ENCODE measurements around the gene LMTK2.

Gene LMTK2

DNA sequence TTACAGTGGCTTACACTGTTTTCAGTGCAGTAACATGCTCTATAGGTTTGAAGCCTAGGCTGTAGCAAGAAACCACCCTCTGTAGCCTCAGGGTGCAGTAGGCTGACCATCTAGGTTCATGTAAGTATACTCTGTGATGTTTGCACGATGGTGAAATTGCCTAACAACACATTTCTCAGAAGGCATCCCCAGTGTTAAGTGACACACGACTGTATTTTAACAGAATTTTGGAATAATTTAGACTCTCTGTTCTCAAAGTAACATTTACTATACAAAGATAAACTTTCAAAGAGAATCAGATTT, 60.0 kb downstream of the LMTK2 start:
- H3K36me3 Mint-ChIP-seq (ENCODE audit: low read depth): no peaks in the 10 kb centered on the region
- no peaks in the 10 kb centered on the region for H3K27me3 Mint-ChIP-seq (ENCODE audit: low read depth)
- no peaks in the 10 kb centered on the region for H3K4me1 Mint-ChIP-seq (ENCODE audit: low read depth)
- no peak overlapping the region for H3K27ac Mint-ChIP-seq
- DNase-seq (ENCODE audit: low spot score): no peak
- no peak overlapping the region for H3K4me3 Mint-ChIP-seq
- no peaks in the 10 kb centered on the region for H3K9me3 Mint-ChIP-seq

DNA sequence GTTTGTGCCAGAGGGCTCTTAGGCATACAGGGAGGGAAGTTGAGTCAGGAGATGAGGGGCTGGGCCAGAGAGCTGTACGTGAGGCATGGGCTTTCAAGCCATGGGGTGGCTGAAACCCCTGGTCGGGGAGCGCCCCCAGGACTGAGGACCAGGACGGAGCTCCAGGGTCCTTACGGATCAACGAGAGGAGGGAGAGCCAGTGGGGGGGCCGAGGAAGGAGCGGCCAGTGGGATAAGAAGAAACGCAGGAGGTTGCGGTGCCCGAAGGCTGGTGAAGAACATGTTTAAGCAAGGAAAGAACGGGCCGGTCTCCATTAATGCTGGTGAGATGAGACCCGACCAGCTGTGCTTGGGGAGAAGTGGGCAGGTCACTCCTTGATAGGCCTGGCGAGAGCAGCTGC, 61.0 kb downstream of the LMTK2 start:
- Mint-ChIP-seq H3K4me3 (no peak overlapping the region), H3K27ac (no peak overlapping the region), H3K9me3 (no peaks in the 10 kb centered on the region), H3K27me3 (ENCODE audit: low read depth) (no peaks in the 10 kb centered on the region), H3K36me3 (ENCODE audit: low read depth) (peaks cover 2% of the 10 kb centered on the region), H3K4me1 (ENCODE audit: low read depth) (no peaks in the 10 kb centered on the region)
- DNase-seq (ENCODE audit: low spot score): no peak

DNA sequence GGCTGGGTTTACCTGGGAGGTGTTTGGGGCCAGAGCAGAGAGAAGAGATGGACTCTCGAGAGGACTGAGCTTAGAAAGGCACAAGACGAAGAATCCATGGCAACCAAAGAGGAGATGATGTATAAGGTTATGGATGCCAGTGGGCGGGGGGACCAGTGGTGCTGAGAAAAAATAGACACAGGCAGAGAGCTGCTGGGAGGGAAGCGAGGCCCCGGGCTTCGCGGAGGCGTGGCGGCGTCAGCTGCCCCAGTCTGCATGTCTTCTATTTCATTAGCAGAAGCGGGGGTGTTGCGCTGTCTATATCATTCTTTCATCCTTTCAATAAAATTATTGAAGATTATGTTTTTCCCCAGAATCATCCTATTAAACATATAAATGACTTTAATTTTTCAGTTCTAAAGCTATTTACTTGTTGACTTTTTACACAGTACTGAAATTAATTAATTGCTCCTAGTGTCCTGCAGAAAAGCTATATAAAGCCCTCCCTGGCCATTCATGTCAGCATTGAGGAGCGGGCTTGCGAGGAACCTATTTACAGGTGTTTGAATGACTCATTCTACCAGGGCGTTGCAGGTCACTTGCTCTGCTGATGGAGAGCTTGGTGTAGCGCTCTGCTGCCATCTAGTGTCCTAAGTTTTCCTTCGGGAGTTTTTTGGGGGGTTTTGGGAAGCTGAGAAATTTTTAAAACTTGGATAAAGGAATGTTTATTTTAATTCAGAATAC, 61.7 kb downstream of the LMTK2 start:
- H3K27ac Mint-ChIP-seq: no peak overlapping the region
- H3K4me3 Mint-ChIP-seq: no peak overlapping the region
- peaks cover 2% of the 10 kb centered on the region for H3K36me3 Mint-ChIP-seq (ENCODE audit: low read depth)
- no peaks in the 10 kb centered on the region for H3K4me1 Mint-ChIP-seq (ENCODE audit: low read depth)
- H3K9me3 Mint-ChIP-seq: no peaks in the 10 kb centered on the region
- H3K27me3 Mint-ChIP-seq (ENCODE audit: low read depth): no peaks in the 10 kb centered on the region
- peak; percentile 49 for DNase-seq (ENCODE audit: low spot score)

DNA sequence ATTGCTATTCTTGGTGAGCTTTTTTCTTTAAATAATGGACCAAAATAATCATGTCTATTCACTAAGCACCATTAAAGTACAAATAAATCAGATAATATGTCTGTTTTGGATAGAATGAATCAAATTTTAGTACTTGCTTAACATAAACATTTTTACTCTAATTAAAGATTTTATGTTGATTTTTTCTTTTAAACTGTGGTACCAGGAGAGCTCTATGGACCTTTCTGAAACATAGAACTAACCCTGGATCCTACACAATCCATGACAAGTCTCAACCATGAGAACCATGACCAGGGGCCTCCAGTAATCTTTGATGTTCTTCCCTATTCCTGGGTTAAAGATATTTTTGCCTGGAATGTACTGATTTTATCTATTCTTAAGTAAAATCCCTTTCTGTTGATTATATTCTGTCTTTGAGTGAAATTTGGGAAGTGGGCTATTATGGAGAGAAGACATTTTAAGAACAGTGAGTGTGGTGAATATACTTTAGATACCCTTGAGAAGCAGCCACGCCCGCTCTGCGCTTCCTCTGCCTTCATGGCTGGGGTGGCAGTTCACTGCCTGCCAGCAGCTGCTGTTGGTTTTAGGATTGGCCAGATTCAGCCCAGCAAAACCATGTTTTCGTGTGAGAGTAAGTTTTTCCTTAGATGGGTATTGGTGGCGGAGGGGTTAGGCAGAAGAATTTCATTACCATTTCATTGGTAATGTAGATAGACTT, 62.4 kb downstream of the LMTK2 start:
- Mint-ChIP-seq H3K36me3 (ENCODE audit: low read depth) (peaks cover 2% of the 10 kb centered on the region), H3K4me1 (ENCODE audit: low read depth) (no peaks in the 10 kb centered on the region), H3K27ac (no peak overlapping the region), H3K27me3 (ENCODE audit: low read depth) (no peaks in the 10 kb centered on the region), H3K9me3 (no peaks in the 10 kb centered on the region), H3K4me3 (no peak overlapping the region)
- no peak for DNase-seq (ENCODE audit: low spot score)

DNA sequence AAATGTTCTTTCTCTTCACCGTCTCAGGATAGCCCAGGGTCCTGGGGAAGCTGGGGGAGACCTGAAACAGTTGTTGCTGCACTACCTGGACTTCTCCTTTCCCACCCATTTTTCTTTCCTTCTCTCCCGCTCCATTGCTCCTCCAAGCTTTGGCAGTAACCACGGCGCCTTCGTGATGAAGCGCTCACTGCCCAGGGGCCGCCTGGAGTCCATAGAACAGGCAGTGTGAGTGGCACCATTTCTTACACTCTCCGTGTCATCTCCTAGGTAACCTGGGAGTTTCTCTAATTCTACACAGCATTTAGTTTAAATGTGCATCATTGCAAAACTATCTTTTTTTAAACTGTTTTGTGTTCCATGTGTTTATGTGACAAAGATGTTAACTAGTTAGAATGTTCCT, 64.3 kb downstream of the LMTK2 start:
- H3K36me3 Mint-ChIP-seq (ENCODE audit: low read depth): peaks cover 2% of the 10 kb centered on the region
- no peak overlapping the region for H3K27ac Mint-ChIP-seq
- no peaks in the 10 kb centered on the region for H3K4me1 Mint-ChIP-seq (ENCODE audit: low read depth)
- DNase-seq (ENCODE audit: low spot score): no peak
- H3K9me3 Mint-ChIP-seq: no peaks in the 10 kb centered on the region
- no peaks in the 10 kb centered on the region for H3K27me3 Mint-ChIP-seq (ENCODE audit: low read depth)
- no peak overlapping the region for H3K4me3 Mint-ChIP-seq

DNA sequence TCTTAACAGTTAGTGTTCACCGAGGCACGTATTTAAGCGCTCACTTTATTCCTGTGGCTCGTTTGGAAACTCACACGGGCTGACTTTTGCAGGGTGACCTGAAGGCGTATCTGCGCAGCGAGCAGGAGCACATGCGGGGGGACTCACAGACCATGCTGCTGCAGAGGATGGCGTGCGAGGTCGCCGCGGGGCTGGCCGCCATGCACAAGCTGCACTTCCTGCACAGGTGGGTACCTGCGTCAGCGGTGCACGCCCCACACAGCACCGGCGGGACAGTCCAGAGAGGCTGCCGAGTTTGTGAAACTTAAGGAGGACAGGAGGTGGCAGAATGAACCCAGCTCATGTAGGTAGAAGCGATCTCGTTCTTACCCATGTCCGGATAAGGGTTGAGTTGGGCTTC, 64.8 kb downstream of the LMTK2 start:
- no peaks in the 10 kb centered on the region for H3K27me3 Mint-ChIP-seq (ENCODE audit: low read depth)
- H3K9me3 Mint-ChIP-seq: no peaks in the 10 kb centered on the region
- H3K4me3 Mint-ChIP-seq: no peak overlapping the region
- peaks cover 2% of the 10 kb centered on the region for H3K36me3 Mint-ChIP-seq (ENCODE audit: low read depth)
- no peak for DNase-seq (ENCODE audit: low spot score)
- H3K27ac Mint-ChIP-seq: no peak overlapping the region
- H3K4me1 Mint-ChIP-seq (ENCODE audit: low read depth): no peaks in the 10 kb centered on the region

DNA sequence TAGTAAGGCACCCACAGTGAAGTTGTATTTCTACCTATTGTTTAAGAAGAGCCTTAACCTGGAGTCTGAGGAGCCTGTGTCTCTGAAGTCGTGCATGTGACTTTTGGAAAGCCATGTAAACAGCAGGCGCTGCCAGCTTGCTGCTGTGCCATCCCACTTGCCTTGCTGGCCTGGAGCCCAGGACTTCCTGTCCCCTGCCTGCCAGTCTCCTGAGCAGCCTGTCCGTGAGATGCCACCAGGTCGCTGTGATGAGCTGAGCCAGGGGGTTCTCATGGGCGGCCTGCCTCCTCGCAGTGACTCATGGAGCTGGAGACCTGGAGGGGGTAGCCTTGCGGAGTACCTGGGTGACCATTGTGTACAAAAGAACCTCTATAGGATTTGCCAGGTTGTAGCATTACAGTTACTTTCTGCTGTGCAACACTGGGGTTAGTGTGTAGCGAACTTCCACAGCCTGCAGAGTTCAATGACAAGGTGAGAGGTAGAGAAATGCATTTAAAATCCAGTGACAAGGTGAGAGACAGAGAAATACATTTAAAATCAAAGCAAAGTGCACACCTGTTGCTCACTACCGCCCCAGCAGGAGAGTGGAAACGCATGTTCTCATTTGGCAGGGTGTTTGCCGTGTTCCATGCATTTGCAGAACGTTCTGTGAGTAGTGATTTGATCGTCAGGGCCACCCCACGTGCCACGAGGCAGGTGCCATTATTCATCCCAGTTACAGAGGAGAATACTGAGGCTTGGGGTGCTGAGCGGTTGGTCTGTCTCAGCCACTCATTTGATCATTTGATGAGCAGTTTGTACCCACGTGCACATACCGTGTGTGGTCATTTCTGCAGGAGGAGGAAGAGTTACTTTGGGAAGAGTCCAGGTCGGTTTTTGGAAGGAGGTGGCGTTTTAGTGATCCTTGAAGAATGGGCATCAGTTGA, 67.9 kb downstream of the LMTK2 start:
- Mint-ChIP-seq H3K4me1 (ENCODE audit: low read depth) (no peaks in the 10 kb centered on the region), H3K9me3 (no peaks in the 10 kb centered on the region), H3K27ac (no peak overlapping the region), H3K27me3 (ENCODE audit: low read depth) (no peaks in the 10 kb centered on the region), H3K4me3 (no peak overlapping the region), H3K36me3 (ENCODE audit: low read depth) (peaks cover 2% of the 10 kb centered on the region)
- no peak for DNase-seq (ENCODE audit: low spot score)

DNA sequence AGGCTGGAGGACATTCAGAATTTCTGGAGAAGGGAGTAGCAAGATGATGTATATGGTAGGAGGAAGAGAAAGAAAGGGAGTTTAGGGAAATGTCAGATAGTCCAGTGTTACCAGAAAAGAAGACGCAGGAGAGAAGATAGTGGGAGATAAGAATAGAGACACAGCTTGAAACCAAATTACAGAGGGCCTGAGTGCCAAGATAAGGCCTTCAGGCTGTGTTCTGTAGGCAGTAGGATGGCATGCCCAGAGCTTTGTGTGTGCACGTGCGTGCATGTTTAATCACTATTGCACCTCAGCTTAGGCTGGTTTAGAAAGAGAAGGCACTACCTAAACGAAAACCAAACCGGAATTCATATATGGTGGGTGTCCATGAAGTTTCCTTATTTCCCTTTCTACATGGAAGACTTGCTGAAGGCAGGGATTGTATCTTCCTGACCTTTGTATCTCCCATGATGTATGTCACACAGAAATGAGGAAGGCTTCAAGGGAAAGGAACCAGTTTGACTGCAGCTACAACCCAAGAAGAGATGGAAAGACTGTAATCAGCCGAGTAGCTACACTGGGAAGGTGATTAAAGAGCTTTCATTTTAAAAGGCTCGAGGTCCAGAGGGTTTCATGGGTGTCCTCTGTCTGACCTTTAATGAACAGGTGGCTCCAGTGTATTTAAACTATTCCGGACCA, 68.7 kb downstream of the LMTK2 start:
- Mint-ChIP-seq H3K4me1 (ENCODE audit: low read depth) (no peaks in the 10 kb centered on the region), H3K4me3 (no peak overlapping the region), H3K36me3 (ENCODE audit: low read depth) (peaks cover 2% of the 10 kb centered on the region), H3K27ac (no peak overlapping the region), H3K27me3 (ENCODE audit: low read depth) (no peaks in the 10 kb centered on the region), H3K9me3 (no peaks in the 10 kb centered on the region)
- no peak for DNase-seq (ENCODE audit: low spot score)

DNA sequence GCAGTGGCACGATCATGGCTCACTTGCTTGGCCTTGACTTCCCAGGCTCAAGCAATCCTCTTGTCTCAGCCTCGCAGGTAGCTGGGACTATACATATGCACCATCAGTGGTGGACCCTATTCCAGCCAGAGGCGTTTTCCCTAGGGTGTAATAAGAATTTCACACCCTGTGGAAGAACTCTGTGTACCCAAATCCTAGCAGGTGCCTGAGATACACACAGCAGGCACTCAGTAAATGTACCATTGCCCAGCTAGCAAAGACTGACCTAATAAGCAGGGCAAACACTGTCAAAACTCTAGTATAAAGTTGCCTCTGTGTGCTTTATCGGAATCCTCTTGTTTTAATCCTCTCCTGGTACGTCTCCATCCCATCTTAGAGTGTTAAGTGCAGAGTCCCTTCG, 70.9 kb downstream of the LMTK2 start:
- Mint-ChIP-seq H3K9me3 (no peaks in the 10 kb centered on the region), H3K36me3 (ENCODE audit: low read depth) (no peaks in the 10 kb centered on the region), H3K4me3 (no peak overlapping the region), H3K27ac (no peak overlapping the region), H3K27me3 (ENCODE audit: low read depth) (no peaks in the 10 kb centered on the region), H3K4me1 (ENCODE audit: low read depth) (no peaks in the 10 kb centered on the region)
- no peak for DNase-seq (ENCODE audit: low spot score)

DNA sequence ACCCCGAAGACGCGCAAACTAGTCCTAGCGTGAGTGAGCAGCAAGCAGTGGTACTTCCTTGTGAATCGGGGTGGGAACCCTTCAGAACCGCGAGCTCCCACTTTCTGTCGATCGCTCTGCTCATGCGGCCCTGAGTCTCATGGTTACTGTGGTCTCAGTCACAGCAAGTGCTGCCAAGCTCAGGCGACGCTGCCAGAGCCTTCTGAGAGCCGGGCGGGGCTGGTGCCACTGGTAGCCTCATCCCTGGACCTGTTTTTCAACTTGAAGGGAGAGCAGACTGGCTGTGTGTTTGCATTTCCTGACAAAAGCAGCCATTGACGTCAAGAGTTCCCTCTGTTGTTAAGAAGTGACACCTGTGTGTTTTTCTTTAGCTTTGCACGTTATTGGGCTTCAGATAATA, 71.7 kb downstream of the LMTK2 start:
- H3K27me3 Mint-ChIP-seq (ENCODE audit: low read depth): no peaks in the 10 kb centered on the region
- H3K36me3 Mint-ChIP-seq (ENCODE audit: low read depth): no peaks in the 10 kb centered on the region
- DNase-seq (ENCODE audit: low spot score): no peak
- H3K4me1 Mint-ChIP-seq (ENCODE audit: low read depth): no peaks in the 10 kb centered on the region
- H3K4me3 Mint-ChIP-seq: no peak overlapping the region
- no peak overlapping the region for H3K27ac Mint-ChIP-seq
- no peaks in the 10 kb centered on the region for H3K9me3 Mint-ChIP-seq

DNA sequence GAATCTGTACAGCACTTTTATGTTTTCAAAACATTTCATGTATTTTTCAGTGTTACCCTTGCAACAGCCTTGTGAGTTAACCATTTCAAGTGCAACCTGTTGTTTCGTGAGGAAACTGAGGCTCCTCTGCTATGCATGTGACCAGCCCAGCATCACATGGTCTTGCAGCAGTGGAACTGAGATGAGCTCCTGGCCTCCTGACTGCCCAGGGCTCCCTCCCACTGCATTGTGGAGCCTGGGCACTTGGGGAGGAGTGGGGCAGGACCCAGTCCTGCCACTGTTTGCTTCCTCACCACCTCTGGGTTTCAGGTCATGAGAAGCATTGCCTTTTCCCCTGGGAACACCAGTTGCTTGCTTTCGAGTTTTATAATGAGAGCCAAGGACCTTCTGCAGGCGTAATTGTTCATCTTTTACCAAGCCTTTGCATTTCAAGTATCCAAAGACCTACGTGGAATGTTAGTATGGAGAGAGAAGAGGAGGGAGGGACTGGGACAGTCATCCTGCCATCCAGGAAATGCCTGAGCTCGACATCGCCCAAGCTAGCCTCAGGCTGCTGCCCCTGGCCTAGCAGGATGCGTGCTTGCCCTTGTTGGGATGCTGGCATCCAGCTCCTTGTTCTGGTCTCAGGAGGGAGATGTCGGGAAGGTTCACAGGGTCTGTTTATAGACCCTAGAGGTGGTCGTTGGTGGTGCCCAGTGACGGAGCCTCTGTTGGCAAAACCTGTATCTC, 72.3 kb downstream of the LMTK2 start:
- Mint-ChIP-seq H3K4me1 (ENCODE audit: low read depth) (no peaks in the 10 kb centered on the region), H3K4me3 (no peak overlapping the region), H3K27me3 (ENCODE audit: low read depth) (no peaks in the 10 kb centered on the region), H3K36me3 (ENCODE audit: low read depth) (no peaks in the 10 kb centered on the region), H3K27ac (no peak overlapping the region), H3K9me3 (no peaks in the 10 kb centered on the region)
- no peak for DNase-seq (ENCODE audit: low spot score)

DNA sequence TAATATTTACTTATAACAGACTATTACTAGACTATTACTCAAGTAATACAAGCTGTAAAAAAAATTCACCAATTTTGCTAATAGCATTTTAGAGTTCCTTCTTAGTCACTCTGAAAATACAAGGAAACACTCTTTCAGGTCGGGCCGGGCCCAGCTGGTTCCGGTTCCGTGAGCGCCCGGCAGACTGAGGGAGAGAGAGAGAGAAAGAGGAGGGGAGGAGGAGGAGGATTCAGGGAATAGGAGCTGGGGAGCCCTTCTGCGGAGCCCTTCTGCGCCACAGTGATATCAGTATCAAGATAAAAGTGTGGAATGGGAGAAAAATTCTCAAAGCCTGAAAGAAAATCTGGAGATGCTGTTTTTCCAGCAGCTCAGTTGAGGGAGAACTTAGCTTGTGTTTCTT, 74.1 kb downstream of the LMTK2 start:
- no peaks in the 10 kb centered on the region for H3K4me1 Mint-ChIP-seq (ENCODE audit: low read depth)
- no peak overlapping the region for H3K4me3 Mint-ChIP-seq
- no peaks in the 10 kb centered on the region for H3K27me3 Mint-ChIP-seq (ENCODE audit: low read depth)
- H3K36me3 Mint-ChIP-seq (ENCODE audit: low read depth): no peaks in the 10 kb centered on the region
- H3K27ac Mint-ChIP-seq: no peak overlapping the region
- no peaks in the 10 kb centered on the region for H3K9me3 Mint-ChIP-seq
- no peak for DNase-seq (ENCODE audit: low spot score)

DNA sequence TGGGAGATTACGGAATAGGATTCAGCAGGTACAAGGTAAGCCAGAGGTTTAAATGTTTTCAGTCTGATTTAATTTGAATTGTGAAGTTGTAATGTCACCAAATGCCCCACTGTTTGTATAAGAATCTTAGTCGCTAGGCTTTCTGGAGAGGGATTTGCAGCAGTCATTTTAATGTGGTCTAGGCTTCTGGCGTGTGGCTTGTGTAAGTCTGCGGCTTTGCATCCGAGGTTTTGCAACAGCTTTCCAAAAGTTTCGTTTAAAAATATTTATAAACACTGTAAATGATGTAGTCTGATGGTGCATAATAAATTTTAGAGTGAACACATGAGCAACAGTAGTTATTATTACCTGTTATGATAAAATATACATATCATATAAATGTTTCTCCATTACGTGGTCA, 78.4 kb downstream of the LMTK2 start:
- H3K4me3 Mint-ChIP-seq: no peak overlapping the region
- peaks cover 9% of the 10 kb centered on the region for H3K36me3 Mint-ChIP-seq (ENCODE audit: low read depth)
- no peaks in the 10 kb centered on the region for H3K4me1 Mint-ChIP-seq (ENCODE audit: low read depth)
- DNase-seq (ENCODE audit: low spot score): no peak
- H3K9me3 Mint-ChIP-seq: no peaks in the 10 kb centered on the region
- H3K27me3 Mint-ChIP-seq (ENCODE audit: low read depth): no peaks in the 10 kb centered on the region
- no peak overlapping the region for H3K27ac Mint-ChIP-seq
